Right atrium auricular region (tissue), 2 donors: ENCODE measurements around the gene ARHGEF16. TPM values are rescaled to one million over a fixed set of nuclear protein-coding genes. Genes with fewer than 3 reads are reported as not detected.

ENCODE experiments used
- DNase-seq: peaks from one replicate; pipeline ENCODE4 v3.0.0-alpha.2; 2019; ENCODE audit warnings: low spot score
- H3K27ac ChIP-seq, 2 donors: fragments of 200-600 bp; sonication (generic); 1 replicate in 1 of 2; 2 replicates in 1 of 2; pipeline ENCODE4 v1.5.1; 2016 to 2019
- H3K27me3 ChIP-seq, 2 donors: fragments of 200-600 bp; sonication (generic); one replicate each; pipeline versions ENCODE4 v1.5.1 to v1.6.0; 2017 to 2019
- H3K36me3 ChIP-seq: fragments of 200-600 bp; sonication (generic); one replicate; pipeline ENCODE4 v1.5.1; 2016
- H3K4me1 ChIP-seq, 2 donors: fragments of 200-600 bp; sonication (generic); one replicate each; pipeline versions ENCODE4 v1.5.1 to v1.6.0; 2017 to 2019
- H3K4me3 ChIP-seq, 2 donors: fragments of 200-600 bp; sonication (generic); 1 replicate in 1 of 2; 2 replicates in 1 of 2; pipeline ENCODE4 v1.5.1; 2017 to 2019; ENCODE audit warnings: mild to moderate bottlenecking in 1 of 2, moderate library complexity in 1 of 2
- H3K9me3 ChIP-seq, 2 donors: fragments of 200-600 bp; sonication (generic); one replicate each; pipeline ENCODE4 v1.5.1; 2019
- total RNA-seq, 2 donors: library from RNA; depleted of rRNA; stranded (reverse); fragments of >200 nt; gene quantifications; one replicate each; pipeline ENCODE4 v1.1.0, GENCODE V29; 2016
- TF ChIP-seq, protein P1 (sequence below), 2 donors: fragments of 200-600 bp; sonication (generic); IDR thresholded peaks; one replicate each; pipeline ENCODE4 v1.5.1; 2019; ENCODE audit warnings: antibody characterized with exemption in 2 of 2

Gene ARHGEF16
- total RNA-seq, 2 donors from 2014 or later, result 0.22 to 1.5 TPM

DNA sequence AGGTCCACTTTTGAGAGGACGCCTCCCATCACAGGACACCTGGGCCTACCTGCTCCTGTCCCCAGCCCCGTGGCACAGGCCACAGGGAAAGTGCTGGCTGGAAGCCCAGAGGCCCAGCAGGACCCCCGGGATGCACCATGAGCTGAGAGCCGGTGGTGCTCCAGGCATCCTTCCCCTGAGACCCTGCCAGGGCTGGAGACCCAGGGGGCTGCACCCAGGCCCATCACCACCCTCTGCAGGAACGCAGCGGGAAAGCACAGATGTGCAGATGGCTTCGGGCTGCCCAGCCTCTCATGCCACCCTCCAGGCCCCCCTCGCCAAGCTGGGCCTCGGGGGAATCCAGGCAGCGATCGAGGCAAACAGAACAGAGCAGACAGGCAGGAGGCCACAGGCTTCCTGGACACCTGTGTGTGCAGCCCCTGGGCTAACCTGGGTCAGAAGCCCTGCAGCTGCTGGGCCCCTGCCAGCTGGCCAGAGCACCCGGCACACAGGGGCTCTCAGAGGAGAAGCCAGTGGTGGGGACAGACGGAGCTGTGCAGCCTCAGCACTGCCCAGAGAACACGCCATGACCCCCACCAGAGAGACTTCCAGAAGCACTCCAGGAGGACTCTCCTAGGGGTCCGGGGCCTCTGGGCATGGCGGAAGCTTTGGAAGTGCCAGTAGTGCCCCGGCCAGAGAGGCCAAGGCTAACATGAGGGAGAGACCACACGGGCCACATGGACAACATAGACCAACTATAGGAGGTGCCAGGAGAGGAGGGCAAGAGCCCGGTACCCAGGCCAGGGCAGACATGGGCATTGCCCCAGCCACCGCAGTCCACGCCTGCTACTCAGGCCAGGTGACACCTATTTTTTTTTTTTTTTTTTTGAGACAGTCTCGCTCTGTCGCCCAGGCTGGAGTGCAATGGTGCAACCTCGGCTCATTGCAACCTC, 71.4 kb downstream of the ARHGEF16 start:
- TF ChIP-seq, protein P1, sequence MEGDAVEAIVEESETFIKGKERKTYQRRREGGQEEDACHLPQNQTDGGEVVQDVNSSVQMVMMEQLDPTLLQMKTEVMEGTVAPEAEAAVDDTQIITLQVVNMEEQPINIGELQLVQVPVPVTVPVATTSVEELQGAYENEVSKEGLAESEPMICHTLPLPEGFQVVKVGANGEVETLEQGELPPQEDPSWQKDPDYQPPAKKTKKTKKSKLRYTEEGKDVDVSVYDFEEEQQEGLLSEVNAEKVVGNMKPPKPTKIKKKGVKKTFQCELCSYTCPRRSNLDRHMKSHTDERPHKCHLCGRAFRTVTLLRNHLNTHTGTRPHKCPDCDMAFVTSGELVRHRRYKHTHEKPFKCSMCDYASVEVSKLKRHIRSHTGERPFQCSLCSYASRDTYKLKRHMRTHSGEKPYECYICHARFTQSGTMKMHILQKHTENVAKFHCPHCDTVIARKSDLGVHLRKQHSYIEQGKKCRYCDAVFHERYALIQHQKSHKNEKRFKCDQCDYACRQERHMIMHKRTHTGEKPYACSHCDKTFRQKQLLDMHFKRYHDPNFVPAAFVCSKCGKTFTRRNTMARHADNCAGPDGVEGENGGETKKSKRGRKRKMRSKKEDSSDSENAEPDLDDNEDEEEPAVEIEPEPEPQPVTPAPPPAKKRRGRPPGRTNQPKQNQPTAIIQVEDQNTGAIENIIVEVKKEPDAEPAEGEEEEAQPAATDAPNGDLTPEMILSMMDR (IDR thresholded peaks at IDR 0.05), result no peak

DNA sequence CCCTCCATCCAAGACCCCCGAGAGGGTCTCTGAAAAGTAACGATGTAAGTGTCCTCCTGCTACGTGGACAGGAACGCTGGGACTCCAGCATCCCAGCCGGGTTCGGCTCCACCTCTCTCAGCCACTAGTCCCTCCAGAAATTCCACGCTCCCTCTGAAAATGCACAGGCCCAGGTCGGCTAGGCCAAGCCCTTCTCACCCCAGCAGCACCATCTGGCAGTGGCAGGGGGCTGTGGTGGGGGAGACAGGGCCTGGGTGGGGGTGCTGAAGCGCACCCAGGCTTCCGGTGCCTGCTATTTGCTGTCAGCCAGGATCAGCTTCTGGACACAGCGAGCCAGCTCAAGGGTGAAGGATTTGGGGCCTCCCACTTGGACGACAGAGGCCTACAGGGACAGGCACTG, 73.3 kb downstream of the ARHGEF16 start:
- Histone ChIP-seq H3K4me3 (no peak overlapping the region), H3K36me3 (no peaks in the 10 kb centered on the region), H3K27ac (no peak overlapping the region), H3K4me1 (peaks cover 0 to 42% of the 10 kb centered on the region in 2 donors), H3K9me3 (no peaks in the 10 kb centered on the region), H3K27me3 (no peaks in the 10 kb centered on the region)
- no peak for DNase-seq
- TF ChIP-seq, protein P1 (IDR thresholded peaks at IDR 0.05), result no peak

More for the DNA sequence above, 71.4 kb downstream of the ARHGEF16 start:
- H3K4me3 ChIP-seq, result no peak overlapping the region
- no peaks in the 10 kb centered on the region for H3K9me3 ChIP-seq
- no peaks in the 10 kb centered on the region for H3K27me3 ChIP-seq
- H3K4me1 ChIP-seq, result peaks cover 0 to 36% of the 10 kb centered on the region in 2 donors
- no peak for DNase-seq
- no peaks in the 10 kb centered on the region for H3K36me3 ChIP-seq
- H3K27ac ChIP-seq, result no peak overlapping the region

DNA sequence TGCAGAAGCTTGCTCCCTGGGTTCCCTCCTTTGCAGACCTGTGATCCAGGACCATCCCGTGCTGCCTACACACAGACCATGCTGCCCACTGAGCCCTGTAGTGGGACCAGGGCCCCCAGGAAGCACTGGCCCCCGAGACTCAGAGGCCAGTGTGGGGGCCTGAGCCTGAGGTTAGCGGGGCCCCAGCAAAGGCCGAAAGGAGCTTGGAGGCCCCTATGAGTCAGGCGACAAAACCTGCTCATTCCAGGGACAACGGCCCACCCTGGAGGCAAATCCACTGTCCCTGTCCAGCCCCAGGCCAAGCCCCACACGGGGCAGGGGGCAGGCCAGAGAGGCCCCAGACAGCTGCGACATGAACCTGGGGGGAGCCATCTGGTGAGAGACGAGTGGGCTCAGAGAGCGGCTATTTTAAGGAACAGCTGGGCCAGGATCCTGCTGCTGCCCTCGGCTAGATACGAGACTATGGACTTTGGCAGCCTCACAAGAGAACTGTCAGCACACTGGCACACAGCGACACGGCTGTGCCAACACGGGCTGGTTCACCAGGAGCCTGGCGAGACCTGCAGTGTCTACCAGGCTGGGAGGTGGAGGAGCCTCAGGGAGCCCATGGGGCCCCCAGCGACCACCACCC, 74.7 kb downstream of the ARHGEF16 start:
- DNase-seq, result no peak
- Histone ChIP-seq H3K4me3 (peak overlapping the region in 1 of 2 donors; percentile 64), H3K36me3 (no peaks in the 10 kb centered on the region), H3K9me3 (no peaks in the 10 kb centered on the region), H3K27me3 (no peaks in the 10 kb centered on the region), H3K27ac (peak overlapping the region; percentile 68 to 84), H3K4me1 (peaks cover 0 to 42% of the 10 kb centered on the region in 2 donors)
- TF ChIP-seq, protein P1 (IDR thresholded peaks at IDR 0.05), result no peak

DNA sequence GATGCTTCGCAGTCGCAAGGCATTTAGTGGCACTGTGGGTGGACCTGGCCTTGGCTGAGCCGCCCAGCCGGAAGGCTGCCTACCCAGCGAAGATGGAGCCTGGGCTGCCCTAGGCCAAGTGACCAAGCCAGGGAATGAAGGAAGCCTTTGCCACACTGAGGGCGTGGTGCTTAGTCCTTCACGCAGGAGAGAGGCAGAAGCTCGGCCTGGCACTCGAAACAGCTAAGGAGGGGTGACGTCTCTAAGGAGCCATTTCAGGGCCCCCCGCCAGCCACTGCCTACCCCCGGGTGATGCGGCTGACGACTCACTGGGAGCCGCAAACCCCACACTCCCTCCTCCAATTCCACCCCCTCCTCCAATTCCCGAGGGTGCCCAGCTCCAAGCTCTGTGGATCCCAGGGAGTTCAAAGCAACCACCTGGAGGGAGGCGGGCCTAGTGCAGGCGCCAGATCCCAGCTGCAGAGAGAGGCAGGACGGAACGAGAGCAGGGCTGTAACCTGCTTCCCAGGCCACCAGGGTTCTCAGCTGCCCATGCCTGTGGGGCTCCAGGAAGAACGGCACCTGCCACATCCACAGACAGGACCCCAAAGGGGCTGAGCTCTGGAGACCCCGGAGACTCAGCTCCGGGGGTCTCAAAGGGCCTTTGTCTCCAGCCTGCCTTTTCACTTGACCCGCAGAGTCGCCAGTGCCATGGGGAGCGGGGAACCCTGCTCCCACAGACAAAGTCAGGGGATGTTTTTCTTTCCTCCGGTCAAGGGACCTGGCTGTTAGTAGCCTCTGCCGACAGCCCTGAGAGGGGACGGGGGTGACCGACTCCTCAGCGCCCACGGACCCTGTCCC, 75.8 kb downstream of the ARHGEF16 start:
- Histone ChIP-seq H3K9me3 (no peaks in the 10 kb centered on the region), H3K27me3 (no peaks in the 10 kb centered on the region), H3K4me1 (peaks cover 0 to 42% of the 10 kb centered on the region in 2 donors), H3K4me3 (peak overlapping the region; percentile 54 to 64), H3K36me3 (no peaks in the 10 kb centered on the region), H3K27ac (peak overlapping the region; percentile 69 to 84)
- no peak for DNase-seq
- TF ChIP-seq, protein P1 (IDR thresholded peaks at IDR 0.05), result no peak

Other genes starting within 250 kb of the ARHGEF16 start
- 10 to 100 TPM; 14.9 to 32.6 TPM for gene MEGF6, start 156.8 kb downstream of the ARHGEF16 start, total RNA-seq
- gene TPRG1L, start 170.3 kb downstream of the ARHGEF16 start, total RNA-seq, result 10 to 100 TPM; 30.0 to 33.3 TPM
- gene WRAP73, start 195.4 kb downstream of the ARHGEF16 start, total RNA-seq, result 10 to 100 TPM in 1 of 2 donors, 1 to 10 TPM in 1; 6.8 to 11.4 TPM
- under 1 TPM in 1 of 2 donors, not detected in 1; 0.16 TPM for gene TP73, start 197.9 kb downstream of the ARHGEF16 start, total RNA-seq